ENCODE results near the gene SIRT6.
"Not testable (repeated sequence)": the region's sequence is repeated elsewhere in the genome, so short reads cannot be mapped to it uniquely, and the experiment has no call there.

SIRT6 gene

GRCh38 chr19:4182084-4182810, at the start of gene SIRT6, which contains the start of gene ANKRD24:
SIRT6 (minus strand) TSS chr19:4182563; CDS start chr19:4182539, 24 bp downstream.
ANKRD24 (plus strand) TSS chr19:4182689; CDS start chr19:4186426, 3,737 bp downstream.
- peak; percentile 85 to 97 for DNase-seq (ENCODE audit: extremely low read depth in 1 of 2, low read depth in 1 of 2)

- not testable (repeated sequence) for DNase-seq (ENCODE audit: extremely low read depth in 1 of 2, low read depth in 1 of 2)
These were observed 49.8 kb upstream of the SIRT6 start for GRCh38 chr19:4232139-4232538.

GRCh38 chr19:4231521-4231920, 49.2 kb upstream of the SIRT6 start:
- not testable (repeated sequence) for DNase-seq (ENCODE audit: extremely low read depth in 1 of 2, low read depth in 1 of 2)

- not testable (repeated sequence) for DNase-seq (ENCODE audit: extremely low read depth in 1 of 2, low read depth in 1 of 2)
These were observed 47.9 kb upstream of the SIRT6 start for GRCh38 chr19:4230237-4230636.

GRCh38 chr19:4229179-4229931, 47.0 kb upstream of the SIRT6 start, which contains the start of gene EBI3:
EBI3 (plus strand) TSS chr19:4229523; CDS start chr19:4229551, 28 bp downstream.
- DNase-seq (ENCODE audit: extremely low read depth in 1 of 2, low read depth in 1 of 2), result no peak

GRCh38 chr19:4228765-4229178, 46.4 kb upstream of the SIRT6 start:
- DNase-seq (ENCODE audit: extremely low read depth in 1 of 2, low read depth in 1 of 2), result no peak

- no peak for DNase-seq (ENCODE audit: extremely low read depth in 1 of 2, low read depth in 1 of 2)
These were observed 45.4 kb upstream of the SIRT6 start for GRCh38 chr19:4227771-4228170.

- no peak for DNase-seq (ENCODE audit: extremely low read depth in 1 of 2, low read depth in 1 of 2)
These were observed 43.5 kb upstream of the SIRT6 start for GRCh38 chr19:4225885-4226284.

- no peak for DNase-seq (ENCODE audit: extremely low read depth in 1 of 2, low read depth in 1 of 2)
These were observed 42.1 kb upstream of the SIRT6 start for GRCh38 chr19:4224470-4224869.

GRCh38 chr19:4220188-4220587, 37.8 kb upstream of the SIRT6 start:
- DNase-seq (ENCODE audit: extremely low read depth in 1 of 2, low read depth in 1 of 2), result no peak

GRCh38 chr19:4218523-4218922, 36.2 kb upstream of the SIRT6 start:
- not testable (repeated sequence) for DNase-seq (ENCODE audit: extremely low read depth in 1 of 2, low read depth in 1 of 2)

- no peak for DNase-seq (ENCODE audit: extremely low read depth in 1 of 2, low read depth in 1 of 2)
These were observed 35.3 kb upstream of the SIRT6 start for GRCh38 chr19:4217429-4218264.

- DNase-seq (ENCODE audit: extremely low read depth in 1 of 2, low read depth in 1 of 2), result no peak
These were observed 34.5 kb upstream of the SIRT6 start for GRCh38 chr19:4216846-4217245.

- no peak for DNase-seq (ENCODE audit: extremely low read depth in 1 of 2, low read depth in 1 of 2)
These were observed 33.4 kb upstream of the SIRT6 start for GRCh38 chr19:4215807-4216206.

- no peak for DNase-seq (ENCODE audit: extremely low read depth in 1 of 2, low read depth in 1 of 2)
These were observed 30.8 kb upstream of the SIRT6 start for GRCh38 chr19:4213116-4213515.

GRCh38 chr19:4210166-4210731, 27.9 kb upstream of the SIRT6 start:
- DNase-seq (ENCODE audit: extremely low read depth in 1 of 2, low read depth in 1 of 2), result no peak

- no peak for DNase-seq (ENCODE audit: extremely low read depth in 1 of 2, low read depth in 1 of 2)
These were observed 26.2 kb upstream of the SIRT6 start for GRCh38 chr19:4208385-4209094.

GRCh38 chr19:4206818-4207484, 24.6 kb upstream of the SIRT6 start:
- no peak for DNase-seq (ENCODE audit: extremely low read depth in 1 of 2, low read depth in 1 of 2)

- no peak for DNase-seq (ENCODE audit: extremely low read depth in 1 of 2, low read depth in 1 of 2)
These were observed 19.4 kb upstream of the SIRT6 start for GRCh38 chr19:4201798-4202197.
